Ishikawa (cell line): Measurements from ENCODE around the gene ASPG.

Source experiments
- CEBPB ChIP-seq: IDR thresholded peaks from 2 replicates; pipeline ENCODE4 v1.6.1; 2012
- EGR1 ChIP-seq: IDR thresholded peaks from 2 replicates; pipeline ENCODE4 v1.6.1; 2012
- FOXM1 ChIP-seq: IDR thresholded peaks from 2 replicates; pipeline ENCODE4 v1.6.1; 2012; ENCODE audit warnings: low read depth, borderline replicate concordance
- MAX ChIP-seq: IDR thresholded peaks from 2 replicates; pipeline ENCODE4 v1.6.1; 2012
- RAD21 ChIP-seq: IDR thresholded peaks from 2 replicates; pipeline ENCODE4 v1.6.1; 2012; ENCODE audit warnings: low read depth
- REST ChIP-seq: IDR thresholded peaks from 2 replicates; pipeline ENCODE4 v1.6.1; 2012; ENCODE audit warnings: low read depth, mild to moderate bottlenecking
- TAF1 ChIP-seq: IDR thresholded peaks from 2 replicates; pipeline ENCODE4 v1.6.1; 2012; ENCODE audit warnings: low read depth, mild to moderate bottlenecking
- YY1 ChIP-seq: IDR thresholded peaks from 2 replicates; pipeline ENCODE4 v1.6.1; 2012; ENCODE audit warnings: low read depth

- TF ChIP-seq EGR1 (no peak), MAX (no peak), CEBPB (no peak), FOXM1 (no peak), YY1 (no peak), RAD21 (no peak), TAF1 (no peak), REST (no peak)
Observed at GRCh38 chr14:104114421-104115130, 29.1 kb downstream of the ASPG start.
